ENCODE measurements around the gene EHD1. TPM values are rescaled to one million over a fixed set of nuclear protein-coding genes. Genes with fewer than 3 reads are reported as not detected.

Gene EHD1
- total and polyA plus RNA-seq, 2 of the 8 experiments (the other 6 are each of a cell fraction or from before 2014, with no cell fraction given) = 31.5 to 42.9 TPM

DNA sequence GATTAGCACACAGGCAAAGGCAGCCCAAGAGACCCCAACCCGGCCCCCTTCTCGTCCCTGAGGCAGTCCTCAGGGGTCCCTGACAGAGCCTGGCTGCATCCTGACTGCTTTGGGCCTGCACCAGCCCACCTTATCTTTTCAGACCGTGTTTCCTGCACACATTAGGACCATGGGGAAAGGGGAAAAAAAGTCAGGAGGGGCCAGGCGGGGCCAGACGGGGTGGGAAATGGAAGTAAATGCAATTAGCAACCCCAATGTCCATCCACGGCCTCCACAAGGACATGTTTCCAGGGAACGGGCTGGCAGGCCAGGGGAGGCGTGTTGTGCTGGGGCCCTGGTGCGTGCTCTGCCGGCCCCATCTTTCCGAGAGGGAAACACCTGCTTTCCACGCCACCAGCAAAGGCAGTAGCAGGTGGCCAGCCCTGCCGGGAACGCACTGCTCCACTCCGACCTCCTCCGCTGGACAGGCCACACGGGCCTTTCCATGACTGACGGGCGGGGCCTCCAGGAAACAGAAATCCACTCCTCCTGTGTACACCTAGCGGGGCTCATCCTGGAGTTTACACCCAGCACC, 7.4 kb downstream of the EHD1 start (continued):
- TF ChIP-seq, protein P1, sequence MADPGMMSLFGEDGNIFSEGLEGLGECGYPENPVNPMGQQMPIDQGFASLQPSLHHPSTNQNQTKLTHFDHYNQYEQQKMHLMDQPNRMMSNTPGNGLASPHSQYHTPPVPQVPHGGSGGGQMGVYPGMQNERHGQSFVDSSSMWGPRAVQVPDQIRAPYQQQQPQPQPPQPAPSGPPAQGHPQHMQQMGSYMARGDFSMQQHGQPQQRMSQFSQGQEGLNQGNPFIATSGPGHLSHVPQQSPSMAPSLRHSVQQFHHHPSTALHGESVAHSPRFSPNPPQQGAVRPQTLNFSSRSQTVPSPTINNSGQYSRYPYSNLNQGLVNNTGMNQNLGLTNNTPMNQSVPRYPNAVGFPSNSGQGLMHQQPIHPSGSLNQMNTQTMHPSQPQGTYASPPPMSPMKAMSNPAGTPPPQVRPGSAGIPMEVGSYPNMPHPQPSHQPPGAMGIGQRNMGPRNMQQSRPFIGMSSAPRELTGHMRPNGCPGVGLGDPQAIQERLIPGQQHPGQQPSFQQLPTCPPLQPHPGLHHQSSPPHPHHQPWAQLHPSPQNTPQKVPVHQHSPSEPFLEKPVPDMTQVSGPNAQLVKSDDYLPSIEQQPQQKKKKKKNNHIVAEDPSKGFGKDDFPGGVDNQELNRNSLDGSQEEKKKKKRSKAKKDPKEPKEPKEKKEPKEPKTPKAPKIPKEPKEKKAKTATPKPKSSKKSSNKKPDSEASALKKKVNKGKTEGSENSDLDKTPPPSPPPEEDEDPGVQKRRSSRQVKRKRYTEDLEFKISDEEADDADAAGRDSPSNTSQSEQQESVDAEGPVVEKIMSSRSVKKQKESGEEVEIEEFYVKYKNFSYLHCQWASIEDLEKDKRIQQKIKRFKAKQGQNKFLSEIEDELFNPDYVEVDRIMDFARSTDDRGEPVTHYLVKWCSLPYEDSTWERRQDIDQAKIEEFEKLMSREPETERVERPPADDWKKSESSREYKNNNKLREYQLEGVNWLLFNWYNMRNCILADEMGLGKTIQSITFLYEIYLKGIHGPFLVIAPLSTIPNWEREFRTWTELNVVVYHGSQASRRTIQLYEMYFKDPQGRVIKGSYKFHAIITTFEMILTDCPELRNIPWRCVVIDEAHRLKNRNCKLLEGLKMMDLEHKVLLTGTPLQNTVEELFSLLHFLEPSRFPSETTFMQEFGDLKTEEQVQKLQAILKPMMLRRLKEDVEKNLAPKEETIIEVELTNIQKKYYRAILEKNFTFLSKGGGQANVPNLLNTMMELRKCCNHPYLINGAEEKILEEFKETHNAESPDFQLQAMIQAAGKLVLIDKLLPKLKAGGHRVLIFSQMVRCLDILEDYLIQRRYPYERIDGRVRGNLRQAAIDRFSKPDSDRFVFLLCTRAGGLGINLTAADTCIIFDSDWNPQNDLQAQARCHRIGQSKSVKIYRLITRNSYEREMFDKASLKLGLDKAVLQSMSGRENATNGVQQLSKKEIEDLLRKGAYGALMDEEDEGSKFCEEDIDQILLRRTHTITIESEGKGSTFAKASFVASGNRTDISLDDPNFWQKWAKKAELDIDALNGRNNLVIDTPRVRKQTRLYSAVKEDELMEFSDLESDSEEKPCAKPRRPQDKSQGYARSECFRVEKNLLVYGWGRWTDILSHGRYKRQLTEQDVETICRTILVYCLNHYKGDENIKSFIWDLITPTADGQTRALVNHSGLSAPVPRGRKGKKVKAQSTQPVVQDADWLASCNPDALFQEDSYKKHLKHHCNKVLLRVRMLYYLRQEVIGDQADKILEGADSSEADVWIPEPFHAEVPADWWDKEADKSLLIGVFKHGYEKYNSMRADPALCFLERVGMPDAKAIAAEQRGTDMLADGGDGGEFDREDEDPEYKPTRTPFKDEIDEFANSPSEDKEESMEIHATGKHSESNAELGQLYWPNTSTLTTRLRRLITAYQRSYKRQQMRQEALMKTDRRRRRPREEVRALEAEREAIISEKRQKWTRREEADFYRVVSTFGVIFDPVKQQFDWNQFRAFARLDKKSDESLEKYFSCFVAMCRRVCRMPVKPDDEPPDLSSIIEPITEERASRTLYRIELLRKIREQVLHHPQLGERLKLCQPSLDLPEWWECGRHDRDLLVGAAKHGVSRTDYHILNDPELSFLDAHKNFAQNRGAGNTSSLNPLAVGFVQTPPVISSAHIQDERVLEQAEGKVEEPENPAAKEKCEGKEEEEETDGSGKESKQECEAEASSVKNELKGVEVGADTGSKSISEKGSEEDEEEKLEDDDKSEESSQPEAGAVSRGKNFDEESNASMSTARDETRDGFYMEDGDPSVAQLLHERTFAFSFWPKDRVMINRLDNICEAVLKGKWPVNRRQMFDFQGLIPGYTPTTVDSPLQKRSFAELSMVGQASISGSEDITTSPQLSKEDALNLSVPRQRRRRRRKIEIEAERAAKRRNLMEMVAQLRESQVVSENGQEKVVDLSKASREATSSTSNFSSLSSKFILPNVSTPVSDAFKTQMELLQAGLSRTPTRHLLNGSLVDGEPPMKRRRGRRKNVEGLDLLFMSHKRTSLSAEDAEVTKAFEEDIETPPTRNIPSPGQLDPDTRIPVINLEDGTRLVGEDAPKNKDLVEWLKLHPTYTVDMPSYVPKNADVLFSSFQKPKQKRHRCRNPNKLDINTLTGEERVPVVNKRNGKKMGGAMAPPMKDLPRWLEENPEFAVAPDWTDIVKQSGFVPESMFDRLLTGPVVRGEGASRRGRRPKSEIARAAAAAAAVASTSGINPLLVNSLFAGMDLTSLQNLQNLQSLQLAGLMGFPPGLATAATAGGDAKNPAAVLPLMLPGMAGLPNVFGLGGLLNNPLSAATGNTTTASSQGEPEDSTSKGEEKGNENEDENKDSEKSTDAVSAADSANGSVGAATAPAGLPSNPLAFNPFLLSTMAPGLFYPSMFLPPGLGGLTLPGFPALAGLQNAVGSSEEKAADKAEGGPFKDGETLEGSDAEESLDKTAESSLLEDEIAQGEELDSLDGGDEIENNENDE (IDR thresholded peaks at IDR 0.05; ENCODE audit: insufficient replicate concordance, low read length) = no peak
- TF ChIP-seq POU5F1 (IDR thresholded peaks at IDR 0.05; ENCODE audit: low read depth, low read length) (no peak), PHF8 (conservative IDR thresholded peaks at IDR 0.05; ENCODE audit: low read depth, low read length) (no peak), SAP30 (IDR thresholded peaks at IDR 0.05; ENCODE audit: insufficient read depth, insufficient replicate concordance, low read length) (no peak)
